Measurements from ENCODE around the gene IQCH.

IQCH gene

GRCh38 chr15:67254238-67255175 is at the start of gene IQCH, which contains the start of gene AAGAB:
TSS of gene IQCH (plus strand) at chr15:67254786. CDS start at chr15:67254897, 111 bp downstream.
TSS of gene AAGAB (minus strand) at chr15:67254661. CDS start at chr15:67254631, 30 bp downstream.
- Histone ChIP-seq H3K36me3 (ENCODE audit: control insufficient read depth in 5 of 5, insufficient read depth in 5 of 5, low read length in 5 of 5) (no peaks in the 10 kb centered on the region), H3K27ac (ENCODE audit: low read depth, low read length) (peak within 1 kb of the TSS; percentile 86), H3K9ac (ENCODE audit: low read length in 5 of 5) (peak within 1 kb of the TSS; percentile 88 to 99 (median 92)), H3K9me3 (ENCODE audit: control insufficient read depth in 5 of 5, low read length in 5 of 5) (no peaks in the 10 kb centered on the region), H3K27me3 (ENCODE audit: control insufficient read depth in 5 of 5, insufficient read depth in 4 of 5, low read length in 5 of 5) (no peaks in the 10 kb centered on the region), H3K4me3 (ENCODE audit: low read depth in 1 of 5, low read length in 5 of 5) (peak within 1 kb of the TSS; percentile 83 to 96 (median 92)), H3K4me1 (ENCODE audit: control insufficient read depth in 5 of 5, insufficient read depth in 5 of 5, low read length in 5 of 5) (peaks cover 0 to 25% (median 17%) of the 10 kb centered on the region in 5 donors)

GRCh38 chr15:67207555-67208207 is 46.9 kb upstream of the IQCH start:
- peaks cover 2 to 34% (median 4%) of the 10 kb centered on the region in 5 donors for H3K36me3 ChIP-seq (ENCODE audit: control insufficient read depth in 5 of 5, insufficient read depth in 5 of 5, low read length in 5 of 5)
- H3K4me1 ChIP-seq (ENCODE audit: control insufficient read depth in 5 of 5, insufficient read depth in 5 of 5, low read length in 5 of 5), result no peaks in the 10 kb centered on the region
- no peak overlapping the region for H3K27ac ChIP-seq (ENCODE audit: low read depth, low read length)
- H3K27me3 ChIP-seq (ENCODE audit: control insufficient read depth in 5 of 5, insufficient read depth in 4 of 5, low read length in 5 of 5), result no peaks in the 10 kb centered on the region
- no peaks in the 10 kb centered on the region for H3K9me3 ChIP-seq (ENCODE audit: control insufficient read depth in 5 of 5, low read length in 5 of 5)
- no peak overlapping the region for H3K4me3 ChIP-seq (ENCODE audit: low read depth in 1 of 5, low read length in 5 of 5)
- H3K9ac ChIP-seq (ENCODE audit: low read length in 5 of 5), result no peak overlapping the region

GRCh38 chr15:67208396-67208795 is 46.2 kb upstream of the IQCH start:
- H3K27ac ChIP-seq (ENCODE audit: low read depth, low read length), result no peak overlapping the region
- no peak overlapping the region for H3K4me3 ChIP-seq (ENCODE audit: low read depth in 1 of 5, low read length in 5 of 5)
- no peaks in the 10 kb centered on the region for H3K9me3 ChIP-seq (ENCODE audit: control insufficient read depth in 5 of 5, low read length in 5 of 5)
- H3K27me3 ChIP-seq (ENCODE audit: control insufficient read depth in 5 of 5, insufficient read depth in 4 of 5, low read length in 5 of 5), result no peaks in the 10 kb centered on the region
- H3K36me3 ChIP-seq (ENCODE audit: control insufficient read depth in 5 of 5, insufficient read depth in 5 of 5, low read length in 5 of 5), result peaks cover 2 to 32% (median 4%) of the 10 kb centered on the region in 5 donors
- no peak overlapping the region for H3K9ac ChIP-seq (ENCODE audit: low read length in 5 of 5)
- no peaks in the 10 kb centered on the region for H3K4me1 ChIP-seq (ENCODE audit: control insufficient read depth in 5 of 5, insufficient read depth in 5 of 5, low read length in 5 of 5)

DNA sequence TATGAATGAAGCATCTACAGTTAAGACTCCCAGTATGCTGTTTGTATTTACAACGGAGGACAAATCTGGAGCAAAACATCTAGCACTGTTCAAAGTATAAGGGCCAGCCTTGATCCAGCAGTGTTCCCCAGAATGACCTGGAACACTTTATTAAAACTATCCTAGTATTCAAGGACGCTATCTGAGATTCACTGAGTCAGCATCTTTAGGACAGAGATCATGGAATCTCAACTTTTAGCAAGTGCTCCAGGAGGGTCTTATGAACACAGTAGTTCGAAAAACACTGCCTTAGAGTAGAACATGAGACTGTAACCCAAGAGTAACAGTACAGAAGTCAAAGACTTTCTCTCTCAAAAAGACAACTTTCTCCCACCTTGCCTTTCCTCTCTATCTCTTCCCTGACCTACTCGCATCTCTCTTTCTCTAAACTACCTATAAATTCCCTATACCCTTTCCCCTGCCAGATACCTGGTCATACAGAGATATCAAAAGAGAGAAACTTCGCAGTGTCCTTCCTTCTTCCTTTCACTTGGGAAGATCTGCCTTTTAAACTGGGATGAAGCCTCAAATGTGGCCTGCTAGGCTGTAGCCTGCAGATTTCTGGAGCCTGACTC is 43.9 kb upstream of the IQCH start:
- Histone ChIP-seq H3K4me1 (ENCODE audit: control insufficient read depth in 5 of 5, insufficient read depth in 5 of 5, low read length in 5 of 5) (no peaks in the 10 kb centered on the region), H3K27ac (ENCODE audit: low read depth, low read length) (no peak overlapping the region), H3K27me3 (ENCODE audit: control insufficient read depth in 5 of 5, insufficient read depth in 4 of 5, low read length in 5 of 5) (no peaks in the 10 kb centered on the region), H3K4me3 (ENCODE audit: low read depth in 1 of 5, low read length in 5 of 5) (no peak overlapping the region), H3K36me3 (ENCODE audit: control insufficient read depth in 5 of 5, insufficient read depth in 5 of 5, low read length in 5 of 5) (peaks cover 0 to 21% (median 4%) of the 10 kb centered on the region in 5 donors), H3K9me3 (ENCODE audit: control insufficient read depth in 5 of 5, low read length in 5 of 5) (no peaks in the 10 kb centered on the region), H3K9ac (ENCODE audit: low read length in 5 of 5) (no peak overlapping the region)

DNA sequence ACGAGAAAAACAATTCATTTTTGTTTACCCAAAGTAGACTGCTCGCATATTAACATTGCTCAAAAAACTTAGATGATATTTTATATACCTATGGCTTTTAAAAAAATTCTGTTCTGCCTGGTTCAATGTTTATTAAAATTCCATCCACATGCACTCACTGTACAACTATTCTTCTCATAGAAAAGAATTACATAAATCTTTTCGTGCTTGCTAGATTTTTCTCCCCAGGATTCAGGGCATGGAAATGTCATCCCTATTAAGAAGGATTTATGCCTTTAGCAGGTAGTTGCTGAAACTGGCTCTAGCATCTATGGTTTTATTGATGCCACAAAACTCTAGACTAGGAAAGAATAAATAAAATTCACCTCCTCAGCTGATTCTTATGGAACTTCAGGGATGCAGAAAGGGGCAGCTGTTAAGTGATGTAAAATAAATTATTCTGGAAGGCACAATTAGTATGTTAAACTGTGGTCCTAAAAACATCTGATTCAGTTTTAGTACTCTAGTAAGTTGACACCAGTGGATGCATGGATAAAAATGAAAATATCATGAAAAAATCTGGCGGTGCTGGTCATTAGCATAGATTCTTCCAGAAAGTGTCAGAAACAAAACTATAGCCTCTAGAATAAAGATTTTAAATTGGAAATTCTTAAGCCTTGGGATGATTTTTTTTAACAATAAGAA is 41.8 kb upstream of the IQCH start:
- Histone ChIP-seq H3K9me3 (ENCODE audit: control insufficient read depth in 5 of 5, low read length in 5 of 5) (no peaks in the 10 kb centered on the region), H3K36me3 (ENCODE audit: control insufficient read depth in 5 of 5, insufficient read depth in 5 of 5, low read length in 5 of 5) (peaks cover 0 to 16% (median 4%) of the 10 kb centered on the region in 5 donors), H3K9ac (ENCODE audit: low read length in 5 of 5) (no peak overlapping the region), H3K4me3 (ENCODE audit: low read depth in 1 of 5, low read length in 5 of 5) (no peak overlapping the region), H3K27ac (ENCODE audit: low read depth, low read length) (no peak overlapping the region), H3K27me3 (ENCODE audit: control insufficient read depth in 5 of 5, insufficient read depth in 4 of 5, low read length in 5 of 5) (no peaks in the 10 kb centered on the region), H3K4me1 (ENCODE audit: control insufficient read depth in 5 of 5, insufficient read depth in 5 of 5, low read length in 5 of 5) (no peaks in the 10 kb centered on the region)

DNA sequence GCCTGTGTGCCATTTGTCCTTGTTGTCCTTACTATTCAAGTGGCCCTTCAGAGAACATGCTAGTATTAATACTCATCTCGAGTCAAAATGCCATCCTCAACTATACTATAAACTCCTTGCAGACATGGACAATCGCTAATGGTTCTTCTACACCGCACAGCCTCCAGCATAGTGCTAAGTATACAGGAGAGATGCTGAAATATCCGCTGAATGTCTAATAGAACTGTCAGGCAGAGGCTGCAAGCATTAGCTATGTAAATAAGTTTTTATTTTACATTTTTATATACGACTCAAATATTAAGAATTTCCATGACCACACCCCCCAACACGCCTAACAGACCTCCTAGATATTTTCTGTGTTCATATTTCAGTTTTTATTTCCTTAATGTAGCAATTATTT is 39.5 kb upstream of the IQCH start:
- no peaks in the 10 kb centered on the region for H3K27me3 ChIP-seq (ENCODE audit: control insufficient read depth in 5 of 5, insufficient read depth in 4 of 5, low read length in 5 of 5)

GRCh38 chr15:67216859-67217258 is 37.7 kb upstream of the IQCH start:
- Histone ChIP-seq H3K27me3 (ENCODE audit: control insufficient read depth in 5 of 5, insufficient read depth in 4 of 5, low read length in 5 of 5) (no peaks in the 10 kb centered on the region), H3K27ac (ENCODE audit: low read depth, low read length) (no peak overlapping the region), H3K36me3 (ENCODE audit: control insufficient read depth in 5 of 5, insufficient read depth in 5 of 5, low read length in 5 of 5) (peaks cover 0 to 12% (median 0%) of the 10 kb centered on the region in 5 donors), H3K9ac (ENCODE audit: low read length in 5 of 5) (no peak overlapping the region), H3K4me3 (ENCODE audit: low read depth in 1 of 5, low read length in 5 of 5) (no peak overlapping the region), H3K9me3 (ENCODE audit: control insufficient read depth in 5 of 5, low read length in 5 of 5) (no peaks in the 10 kb centered on the region), H3K4me1 (ENCODE audit: control insufficient read depth in 5 of 5, insufficient read depth in 5 of 5, low read length in 5 of 5) (no peaks in the 10 kb centered on the region)

More for the DNA sequence above, 39.5 kb upstream of the IQCH start:
- Histone ChIP-seq H3K9me3 (ENCODE audit: control insufficient read depth in 5 of 5, low read length in 5 of 5) (no peaks in the 10 kb centered on the region), H3K36me3 (ENCODE audit: control insufficient read depth in 5 of 5, insufficient read depth in 5 of 5, low read length in 5 of 5) (peaks cover 0 to 10% (median 0%) of the 10 kb centered on the region in 5 donors), H3K27ac (ENCODE audit: low read depth, low read length) (no peak overlapping the region), H3K9ac (ENCODE audit: low read length in 5 of 5) (no peak overlapping the region), H3K4me1 (ENCODE audit: control insufficient read depth in 5 of 5, insufficient read depth in 5 of 5, low read length in 5 of 5) (no peaks in the 10 kb centered on the region), H3K4me3 (ENCODE audit: low read depth in 1 of 5, low read length in 5 of 5) (no peak overlapping the region)

DNA sequence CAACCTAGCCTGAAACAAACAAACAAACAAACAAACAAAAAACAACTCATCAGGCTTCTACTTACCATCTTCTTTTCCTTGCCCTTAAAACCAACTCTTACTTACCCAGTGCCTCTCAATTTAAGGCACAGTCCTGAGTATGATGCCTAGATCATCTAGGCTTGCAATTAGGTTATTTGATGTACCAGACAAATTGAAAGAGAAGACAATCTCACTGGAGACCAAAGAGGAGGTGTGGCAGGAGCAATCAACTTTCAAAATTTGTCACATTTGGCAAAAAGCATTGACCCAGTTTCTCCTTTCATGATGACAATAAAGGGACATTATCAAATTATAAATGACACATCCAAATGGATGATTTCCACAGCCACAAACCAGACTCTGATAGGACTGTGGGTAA is 36.2 kb upstream of the IQCH start:
- Histone ChIP-seq H3K4me3 (ENCODE audit: low read depth in 1 of 5, low read length in 5 of 5) (no peak overlapping the region), H3K27ac (ENCODE audit: low read depth, low read length) (no peak overlapping the region), H3K27me3 (ENCODE audit: control insufficient read depth in 5 of 5, insufficient read depth in 4 of 5, low read length in 5 of 5) (no peaks in the 10 kb centered on the region), H3K9me3 (ENCODE audit: control insufficient read depth in 5 of 5, low read length in 5 of 5) (no peaks in the 10 kb centered on the region), H3K9ac (ENCODE audit: low read length in 5 of 5) (no peak overlapping the region), H3K36me3 (ENCODE audit: control insufficient read depth in 5 of 5, insufficient read depth in 5 of 5, low read length in 5 of 5) (peaks cover 0 to 12% (median 0%) of the 10 kb centered on the region in 5 donors), H3K4me1 (ENCODE audit: control insufficient read depth in 5 of 5, insufficient read depth in 5 of 5, low read length in 5 of 5) (no peaks in the 10 kb centered on the region)

- Histone ChIP-seq H3K9ac (ENCODE audit: low read length in 5 of 5) (no peak overlapping the region), H3K4me3 (ENCODE audit: low read depth in 1 of 5, low read length in 5 of 5) (no peak overlapping the region), H3K27ac (ENCODE audit: low read depth, low read length) (no peak overlapping the region), H3K9me3 (ENCODE audit: control insufficient read depth in 5 of 5, low read length in 5 of 5) (no peaks in the 10 kb centered on the region), H3K4me1 (ENCODE audit: control insufficient read depth in 5 of 5, insufficient read depth in 5 of 5, low read length in 5 of 5) (no peaks in the 10 kb centered on the region), H3K27me3 (ENCODE audit: control insufficient read depth in 5 of 5, insufficient read depth in 4 of 5, low read length in 5 of 5) (no peaks in the 10 kb centered on the region), H3K36me3 (ENCODE audit: control insufficient read depth in 5 of 5, insufficient read depth in 5 of 5, low read length in 5 of 5) (peaks cover 0 to 12% (median 0%) of the 10 kb centered on the region in 5 donors)
Measured at GRCh38 chr15:67219288-67219687, 35.3 kb upstream of the IQCH start.

All from subcutaneous abdominal adipose tissue (tissue), 5 donors.